ENCODE data around the gene MANEAL.

DNA sequence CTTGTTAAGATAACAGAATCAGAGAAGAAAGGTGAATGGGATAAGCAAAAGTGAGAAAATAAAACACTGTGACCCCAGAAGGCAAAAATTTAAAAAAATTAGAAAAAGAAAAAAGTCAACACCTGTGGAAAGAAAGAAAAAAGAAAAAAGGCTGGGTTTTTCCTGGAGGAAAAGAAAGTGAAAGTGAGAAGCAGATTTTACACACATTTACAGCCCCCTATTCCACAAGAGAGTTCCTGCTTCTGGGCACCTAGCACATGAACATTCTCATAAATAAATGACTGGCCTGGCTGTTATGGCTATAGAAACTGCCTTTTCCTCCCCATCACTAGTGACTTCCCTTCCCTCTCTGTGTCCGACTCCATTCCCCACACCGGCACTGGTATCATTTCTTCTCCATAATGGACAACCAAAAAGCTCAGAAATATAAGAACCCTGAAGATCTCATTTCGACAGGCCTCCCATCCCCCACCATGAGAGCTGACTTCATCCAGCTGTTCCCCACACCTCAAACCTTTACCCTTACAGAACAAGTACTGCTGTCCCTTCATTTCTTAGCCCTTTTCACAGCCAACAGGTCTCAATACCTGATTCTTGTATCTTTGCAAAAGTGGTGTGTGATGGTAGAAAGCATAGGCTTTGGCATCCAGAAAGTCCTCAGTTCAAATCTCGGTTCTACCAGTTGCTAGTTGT, 53.1 kb downstream of the MANEAL start:
- TF ChIP-seq, protein P1, sequence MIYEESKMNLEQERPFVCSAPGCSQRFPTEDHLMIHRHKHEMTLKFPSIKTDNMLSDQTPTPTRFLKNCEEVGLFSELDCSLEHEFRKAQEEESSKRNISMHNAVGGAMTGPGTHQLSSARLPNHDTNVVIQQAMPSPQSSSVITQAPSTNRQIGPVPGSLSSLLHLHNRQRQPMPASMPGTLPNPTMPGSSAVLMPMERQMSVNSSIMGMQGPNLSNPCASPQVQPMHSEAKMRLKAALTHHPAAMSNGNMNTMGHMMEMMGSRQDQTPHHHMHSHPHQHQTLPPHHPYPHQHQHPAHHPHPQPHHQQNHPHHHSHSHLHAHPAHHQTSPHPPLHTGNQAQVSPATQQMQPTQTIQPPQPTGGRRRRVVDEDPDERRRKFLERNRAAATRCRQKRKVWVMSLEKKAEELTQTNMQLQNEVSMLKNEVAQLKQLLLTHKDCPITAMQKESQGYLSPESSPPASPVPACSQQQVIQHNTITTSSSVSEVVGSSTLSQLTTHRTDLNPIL (CRISPR knock-in tag; IDR thresholded peaks at IDR 0.05; ENCODE audit: low read depth), result no peak
- no peak for TF ChIP-seq RARB (CRISPR knock-in tag; IDR thresholded peaks at IDR 0.05)
- TF ChIP-seq ZNF70 (CRISPR knock-in tag; IDR thresholded peaks at IDR 0.05), result no peak

Measured in SK-N-SH treated with all-trans-retinoic acid at 6 μM for 48 hours (cell line).